Measurements from ENCODE around the gene AFTPH.

AFTPH gene

GRCh38 chr2:64609227-64609941 lies 85.3 kb downstream of the AFTPH start:
- TF ChIP-seq RAD21 (IDR thresholded peaks at IDR 0.05; ENCODE audit: low read depth) (peak; percentile 21; the same call in 1 of the 2 replicates), CREB1 (IDR thresholded peaks at IDR 0.05; ENCODE audit: low read depth) (no peak)
- TF ChIP-seq, protein P1, sequence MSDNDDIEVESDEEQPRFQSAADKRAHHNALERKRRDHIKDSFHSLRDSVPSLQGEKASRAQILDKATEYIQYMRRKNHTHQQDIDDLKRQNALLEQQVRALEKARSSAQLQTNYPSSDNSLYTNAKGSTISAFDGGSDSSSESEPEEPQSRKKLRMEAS (IDR thresholded peaks at IDR 0.05), result no peak

GRCh38 chr2:64609942-64610281 lies 85.8 kb downstream of the AFTPH start:
- TF ChIP-seq ZBTB7A (IDR thresholded peaks at IDR 0.05; ENCODE audit: low read depth), result no peak
- TF ChIP-seq, protein P1 (IDR thresholded peaks at IDR 0.05), result no peak
- no peak for TF ChIP-seq EGR1 (IDR thresholded peaks at IDR 0.05)
- TF ChIP-seq FOXM1 (IDR thresholded peaks at IDR 0.05; ENCODE audit: borderline replicate concordance, low read depth), result no peak
- TF ChIP-seq REST (IDR thresholded peaks at IDR 0.05; ENCODE audit: low read depth), result no peak
- no peak for TF ChIP-seq RAD21 (IDR thresholded peaks at IDR 0.05; ENCODE audit: low read depth)

- TF ChIP-seq FOXM1 (IDR thresholded peaks at IDR 0.05; ENCODE audit: borderline replicate concordance, low read depth) (no peak), TEAD4 (IDR thresholded peaks at IDR 0.05) (no peak), YY1 (IDR thresholded peaks at IDR 0.05; ENCODE audit: low read depth) (no peak), TAF1 (IDR thresholded peaks at IDR 0.05; ENCODE audit: low read depth) (no peak), CREB1 (IDR thresholded peaks at IDR 0.05; ENCODE audit: low read depth) (no peak)
- TF ChIP-seq, protein P1 (IDR thresholded peaks at IDR 0.05), result no peak
These were observed 86.3 kb downstream of the AFTPH start for GRCh38 chr2:64610316-64610855.

GRCh38 chr2:64612575-64613195 lies 88.6 kb downstream of the AFTPH start:
- TF ChIP-seq NFIC (IDR thresholded peaks at IDR 0.05), result no peak
- no peak for TF ChIP-seq EGR1 (IDR thresholded peaks at IDR 0.05)
- TF ChIP-seq RAD21 (IDR thresholded peaks at IDR 0.05; ENCODE audit: low read depth), result no peak
- TF ChIP-seq EP300 (IDR thresholded peaks at IDR 0.05; ENCODE audit: borderline replicate concordance), result no peak
- no peak for TF ChIP-seq REST (IDR thresholded peaks at IDR 0.05; ENCODE audit: low read depth)
- no peak for TF ChIP-seq TCF12 (IDR thresholded peaks at IDR 0.05; ENCODE audit: low read depth)
- no peak for TF ChIP-seq USF1 (IDR thresholded peaks at IDR 0.05)
- TF ChIP-seq CEBPB (IDR thresholded peaks at IDR 0.05), result no peak
- TF ChIP-seq, protein P1 (IDR thresholded peaks at IDR 0.05), result no peak
- no peak for TF ChIP-seq FOXM1 (IDR thresholded peaks at IDR 0.05; ENCODE audit: borderline replicate concordance, low read depth)
- TF ChIP-seq CREB1 (IDR thresholded peaks at IDR 0.05; ENCODE audit: low read depth), result no peak
- TF ChIP-seq TAF1 (IDR thresholded peaks at IDR 0.05; ENCODE audit: low read depth), result no peak
- TF ChIP-seq YY1 (IDR thresholded peaks at IDR 0.05; ENCODE audit: low read depth), result no peak

- no peak for TF ChIP-seq YY1 (IDR thresholded peaks at IDR 0.05; ENCODE audit: low read depth)
- no peak for TF ChIP-seq ZBTB7A (IDR thresholded peaks at IDR 0.05; ENCODE audit: low read depth)
- no peak for TF ChIP-seq RAD21 (IDR thresholded peaks at IDR 0.05; ENCODE audit: low read depth)
- no peak for TF ChIP-seq FOXM1 (IDR thresholded peaks at IDR 0.05; ENCODE audit: borderline replicate concordance, low read depth)
- no peak for TF ChIP-seq CEBPB (IDR thresholded peaks at IDR 0.05)
- TF ChIP-seq EGR1 (IDR thresholded peaks at IDR 0.05), result no peak
- TF ChIP-seq NFIC (IDR thresholded peaks at IDR 0.05), result no peak
- TF ChIP-seq USF1 (IDR thresholded peaks at IDR 0.05), result no peak
- TF ChIP-seq REST (IDR thresholded peaks at IDR 0.05; ENCODE audit: low read depth), result no peak
- no peak for TF ChIP-seq TCF12 (IDR thresholded peaks at IDR 0.05; ENCODE audit: low read depth)
- TF ChIP-seq EP300 (IDR thresholded peaks at IDR 0.05; ENCODE audit: borderline replicate concordance), result no peak
- no peak for TF ChIP-seq TEAD4 (IDR thresholded peaks at IDR 0.05)
- TF ChIP-seq, protein P1 (IDR thresholded peaks at IDR 0.05), result no peak
- TF ChIP-seq CREB1 (IDR thresholded peaks at IDR 0.05; ENCODE audit: low read depth), result no peak
- no peak for TF ChIP-seq TAF1 (IDR thresholded peaks at IDR 0.05; ENCODE audit: low read depth)
These were observed 89.1 kb downstream of the AFTPH start for GRCh38 chr2:64613276-64613675.
